ENCODE data around the gene BTBD2.

BTBD2 gene

DNA sequence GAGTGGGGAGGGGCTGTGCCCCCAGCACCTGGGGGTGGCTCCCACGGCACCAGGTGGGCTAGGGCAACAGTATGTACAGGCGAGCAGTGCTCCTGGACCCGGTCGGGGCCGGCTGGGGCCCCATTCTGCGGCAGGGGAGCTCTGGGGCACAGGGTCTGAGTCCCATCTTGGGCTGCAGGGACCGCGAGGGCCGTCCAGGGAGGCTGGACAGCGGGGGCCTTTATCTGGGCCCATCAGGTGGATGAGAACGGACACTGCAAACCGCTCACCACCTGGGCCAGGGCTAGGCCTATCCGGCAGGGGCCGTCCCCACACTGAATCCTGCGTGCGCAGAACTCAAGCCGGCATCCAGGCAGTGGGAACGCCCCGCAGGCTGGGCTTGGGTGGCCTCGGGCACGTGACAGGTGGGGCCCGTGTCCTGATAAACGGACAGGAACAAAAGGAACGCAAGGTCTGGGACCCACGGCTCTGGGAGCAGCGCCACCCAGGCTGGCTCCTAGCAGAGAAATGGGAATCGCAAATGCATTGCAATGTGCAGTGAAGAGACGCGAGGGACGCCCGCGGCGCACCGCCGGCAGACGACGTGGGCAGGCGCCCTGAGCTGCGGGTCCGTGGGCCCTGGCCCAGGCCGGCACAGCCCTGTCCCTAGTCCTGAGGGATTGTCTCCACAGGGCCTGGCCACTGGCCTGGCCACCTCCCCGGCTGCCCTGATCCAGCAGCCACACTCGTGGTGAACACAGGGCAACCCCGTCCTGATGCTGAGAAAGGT is 29.7 kb downstream of the BTBD2 start:
- DNase-seq (ENCODE audit: low spot score): no peak

DNA sequence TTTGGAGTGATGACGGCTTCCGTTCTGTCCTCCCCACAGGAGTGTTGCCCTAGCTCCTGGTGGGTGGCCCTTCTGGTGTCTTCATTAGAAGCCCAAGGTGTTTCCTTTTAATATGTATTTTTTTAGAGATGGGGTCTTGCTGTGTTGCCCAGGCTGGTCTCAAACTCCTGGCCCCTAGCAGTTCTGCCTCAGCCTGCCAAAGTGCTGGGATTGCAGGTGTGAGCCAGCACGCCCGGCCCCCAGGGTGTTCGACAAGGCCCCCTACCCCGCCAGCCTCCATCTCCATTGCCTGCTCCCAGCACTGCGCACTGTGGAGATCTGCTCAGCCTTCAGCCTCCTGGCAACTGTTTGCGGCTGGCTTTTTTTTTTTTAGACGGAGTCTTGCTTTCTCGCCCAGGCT is 31.2 kb downstream of the BTBD2 start:
- no peak for DNase-seq (ENCODE audit: low spot score)

DNA sequence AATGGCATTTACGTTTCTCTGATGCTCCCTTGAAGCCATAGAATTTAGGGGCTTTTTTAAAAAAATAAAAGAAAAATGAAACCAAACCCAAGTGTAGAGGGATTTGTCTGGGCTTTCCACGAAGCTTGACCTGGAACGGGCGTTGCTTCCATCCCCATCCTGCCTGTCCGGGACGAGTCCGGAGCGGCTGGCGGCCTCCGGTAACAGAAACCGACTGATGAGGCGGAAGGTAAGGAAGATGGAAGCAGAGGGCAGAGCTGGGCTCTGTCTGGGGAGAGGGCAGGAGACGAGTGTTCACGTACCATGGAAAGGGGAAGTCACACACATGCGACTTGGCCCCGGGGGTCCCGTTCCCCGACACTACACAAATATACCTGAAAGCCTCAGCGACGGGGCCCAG is 34.3 kb downstream of the BTBD2 start:
- DNase-seq (ENCODE audit: low spot score): no peak

DNA sequence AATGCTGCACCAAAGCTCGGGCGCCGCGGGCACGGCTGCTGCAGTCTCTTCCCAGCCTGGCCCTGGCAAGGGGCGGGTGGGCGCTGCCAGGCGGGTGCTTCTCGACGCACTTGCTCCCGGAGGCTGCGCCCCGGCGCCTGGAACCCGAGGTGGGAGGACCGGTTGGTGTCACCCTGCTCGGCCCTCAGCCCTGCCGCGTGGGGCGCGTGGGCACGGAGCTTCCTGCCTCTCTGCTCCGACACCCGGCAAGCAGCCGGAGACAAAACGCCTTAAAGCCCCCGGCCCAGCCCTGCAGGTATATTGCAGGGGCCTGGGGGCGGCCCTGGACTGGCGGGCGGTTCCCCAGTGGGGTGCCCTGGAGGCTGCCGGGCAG is 34.7 kb downstream of the BTBD2 start:
- DNase-seq (ENCODE audit: low spot score): no peak

DNA sequence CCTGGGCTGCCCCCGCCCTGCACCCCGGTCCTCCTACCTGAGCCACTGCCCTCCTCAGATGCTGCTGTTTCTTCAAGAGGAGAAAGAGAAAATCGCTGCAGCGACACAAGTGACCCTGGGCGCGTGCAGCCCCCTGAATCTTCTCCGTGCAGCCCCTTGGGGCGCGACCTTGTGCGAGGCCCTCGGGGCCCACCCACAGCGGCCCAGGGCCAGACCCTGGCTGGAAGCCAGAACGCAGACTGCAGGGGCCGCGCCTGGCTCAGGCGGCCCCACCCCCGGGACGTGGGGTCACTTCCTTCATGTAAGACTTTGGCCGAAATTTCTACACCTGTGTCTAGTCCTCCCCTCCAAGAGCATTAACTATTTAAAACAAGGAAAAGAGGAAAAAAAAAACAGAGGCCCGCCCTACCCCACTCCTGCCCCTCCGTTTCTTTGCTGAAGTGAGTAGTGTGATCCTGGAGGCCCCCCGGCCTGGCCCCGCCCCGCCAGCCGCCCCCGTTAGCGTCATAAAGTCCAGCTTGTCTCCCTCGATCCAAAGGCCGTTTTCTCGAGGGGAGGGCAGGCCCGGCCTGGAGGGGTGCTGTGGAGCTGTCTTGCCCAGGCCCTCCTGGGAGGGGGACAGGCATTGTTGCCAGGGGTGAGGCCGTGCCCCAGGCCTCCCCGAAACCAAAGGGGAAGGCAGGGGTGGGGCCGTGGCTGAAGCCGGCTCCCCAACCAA is 35.3 kb downstream of the BTBD2 start:
- DNase-seq (ENCODE audit: low spot score): no peak

DNA sequence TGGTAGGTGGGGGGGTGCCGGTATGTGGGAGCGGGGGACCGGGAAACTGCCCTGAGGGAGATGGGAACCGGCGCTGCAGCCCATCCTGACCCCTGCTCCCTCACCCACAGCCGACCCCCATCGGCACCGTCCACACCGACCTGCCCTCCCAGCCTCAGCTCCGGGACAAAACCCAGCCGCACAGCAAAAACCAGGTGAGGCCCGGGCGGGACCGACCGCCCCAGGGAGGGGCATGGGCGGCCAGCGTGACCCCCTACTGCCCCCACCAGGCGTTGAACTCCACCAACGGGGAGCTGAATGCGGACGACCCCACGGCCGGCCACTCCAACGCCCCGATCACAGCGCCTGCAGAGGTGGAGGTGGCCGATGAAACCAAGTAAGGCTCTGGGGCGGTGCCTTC is 35.9 kb downstream of the BTBD2 start:
- no peak for DNase-seq (ENCODE audit: low spot score)

DNA sequence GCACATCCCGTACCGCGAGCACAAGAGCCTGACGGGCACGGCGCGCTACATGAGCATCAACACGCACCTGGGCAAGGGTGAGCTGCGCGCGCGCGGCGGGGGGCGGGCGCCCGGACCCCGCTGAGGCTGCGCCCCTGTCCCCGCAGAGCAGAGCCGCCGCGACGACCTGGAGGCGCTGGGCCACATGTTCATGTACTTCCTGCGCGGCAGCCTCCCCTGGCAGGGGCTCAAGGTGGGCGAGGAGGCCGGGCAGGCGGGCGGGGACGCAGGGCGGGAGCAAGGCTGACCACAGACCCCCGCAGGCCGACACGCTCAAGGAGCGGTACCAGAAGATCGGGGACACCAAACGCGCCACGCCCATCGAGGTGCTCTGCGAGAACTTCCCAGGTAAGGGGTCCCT is 36.5 kb downstream of the BTBD2 start:
- DNase-seq (ENCODE audit: low spot score): no peak

DNA sequence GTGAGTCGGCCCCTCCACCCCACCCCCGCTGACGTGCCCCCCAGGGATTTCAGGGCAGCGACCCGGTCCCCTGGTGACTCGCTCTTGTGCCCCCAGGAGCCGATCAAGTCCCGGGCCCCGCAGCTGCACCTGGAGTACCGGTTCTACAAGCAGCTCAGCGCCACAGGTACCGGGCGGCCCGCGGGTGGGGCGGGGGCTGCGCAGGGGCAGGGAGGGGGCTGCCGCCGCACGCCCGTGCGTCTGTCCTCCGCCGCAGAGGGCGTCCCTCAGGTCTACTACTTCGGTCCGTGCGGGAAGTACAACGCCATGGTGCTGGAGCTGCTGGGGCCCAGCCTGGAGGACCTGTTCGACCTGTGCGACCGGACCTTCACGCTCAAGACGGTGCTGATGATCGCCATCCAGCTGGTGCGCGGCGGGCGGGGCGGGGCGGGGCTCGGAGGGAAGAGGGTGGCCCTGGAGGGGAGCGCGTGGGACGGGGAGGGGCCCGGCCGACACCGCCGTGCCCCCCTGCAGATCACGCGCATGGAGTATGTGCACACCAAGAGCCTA is 37.1 kb downstream of the BTBD2 start:
- no peak for DNase-seq (ENCODE audit: low spot score)

DNA sequence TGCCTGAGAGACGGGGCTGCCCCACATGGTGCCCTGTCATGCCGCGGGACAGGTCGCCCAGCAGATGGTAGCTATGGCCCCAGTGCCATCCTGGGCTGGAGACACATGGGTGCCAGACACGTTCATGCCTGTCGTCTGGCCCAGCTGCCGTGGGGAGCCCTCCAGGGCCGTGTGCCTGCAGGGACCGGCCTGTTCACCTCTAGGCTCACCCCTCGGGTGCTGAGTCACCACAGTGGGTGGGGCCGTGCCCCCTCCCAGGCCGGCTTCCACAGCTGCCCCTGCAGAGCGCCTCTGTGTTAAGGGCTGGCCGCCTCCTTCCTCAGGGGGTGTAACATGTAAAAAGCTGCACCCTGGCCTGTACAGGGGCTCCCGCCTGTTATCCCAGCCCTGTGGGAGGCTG is 38.4 kb downstream of the BTBD2 start:
- no peak for DNase-seq (ENCODE audit: low spot score)

DNA sequence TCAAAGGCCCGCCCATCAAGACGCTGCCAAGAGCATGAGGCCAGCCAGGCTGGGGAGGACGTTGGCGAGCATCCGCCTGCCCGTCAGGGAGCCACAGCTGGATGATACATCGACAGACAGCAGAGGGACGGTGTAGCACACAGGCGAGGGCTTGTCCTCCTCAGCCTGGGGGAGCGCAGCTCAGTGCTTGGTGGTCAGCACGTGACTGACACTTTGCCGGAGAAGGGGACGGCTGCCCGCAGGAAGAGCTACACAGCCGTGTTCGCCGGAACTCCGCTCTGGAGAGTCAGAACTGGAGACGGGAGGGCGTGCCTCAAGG is 40.4 kb downstream of the BTBD2 start:
- DNase-seq (ENCODE audit: low spot score): no peak

DNA sequence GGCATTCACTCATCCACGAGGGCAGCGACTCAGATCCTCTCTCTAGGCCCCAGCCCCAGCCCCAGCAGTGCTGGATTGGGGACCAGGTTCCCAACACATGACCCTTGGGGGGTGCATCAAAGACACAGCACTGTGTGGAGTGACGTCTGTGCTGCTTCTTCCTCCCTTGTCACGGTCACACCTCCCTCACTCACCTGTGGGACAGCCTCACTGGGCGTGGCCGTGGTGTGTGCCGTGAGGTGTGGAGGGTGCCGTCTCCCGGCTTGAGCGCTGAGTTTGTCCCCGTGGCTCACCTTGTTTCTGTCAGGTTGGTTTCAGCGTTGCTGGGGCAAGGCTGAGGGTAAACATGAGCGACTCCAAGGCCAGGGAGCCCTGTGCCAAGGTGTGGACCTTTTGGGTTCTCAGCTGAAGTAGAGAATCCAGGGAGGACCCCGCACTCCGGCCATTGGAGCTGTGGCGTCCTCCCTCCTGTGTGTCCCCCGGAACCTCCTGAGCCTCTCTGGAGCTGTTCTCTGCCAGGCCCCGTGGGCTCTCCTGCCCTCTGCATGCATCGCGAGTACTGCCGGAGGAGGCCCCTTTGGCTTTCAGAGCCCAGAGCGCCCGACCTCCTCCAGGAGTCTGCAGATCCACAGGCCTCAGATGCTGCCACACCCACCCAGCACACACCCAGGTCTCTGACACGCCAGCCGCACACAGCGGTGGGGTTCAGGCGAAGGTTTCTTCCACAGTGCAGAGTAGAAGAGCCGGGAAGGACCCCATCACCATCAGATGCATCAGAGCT is 40.9 kb downstream of the BTBD2 start:
- no peak for DNase-seq (ENCODE audit: low spot score)

DNA sequence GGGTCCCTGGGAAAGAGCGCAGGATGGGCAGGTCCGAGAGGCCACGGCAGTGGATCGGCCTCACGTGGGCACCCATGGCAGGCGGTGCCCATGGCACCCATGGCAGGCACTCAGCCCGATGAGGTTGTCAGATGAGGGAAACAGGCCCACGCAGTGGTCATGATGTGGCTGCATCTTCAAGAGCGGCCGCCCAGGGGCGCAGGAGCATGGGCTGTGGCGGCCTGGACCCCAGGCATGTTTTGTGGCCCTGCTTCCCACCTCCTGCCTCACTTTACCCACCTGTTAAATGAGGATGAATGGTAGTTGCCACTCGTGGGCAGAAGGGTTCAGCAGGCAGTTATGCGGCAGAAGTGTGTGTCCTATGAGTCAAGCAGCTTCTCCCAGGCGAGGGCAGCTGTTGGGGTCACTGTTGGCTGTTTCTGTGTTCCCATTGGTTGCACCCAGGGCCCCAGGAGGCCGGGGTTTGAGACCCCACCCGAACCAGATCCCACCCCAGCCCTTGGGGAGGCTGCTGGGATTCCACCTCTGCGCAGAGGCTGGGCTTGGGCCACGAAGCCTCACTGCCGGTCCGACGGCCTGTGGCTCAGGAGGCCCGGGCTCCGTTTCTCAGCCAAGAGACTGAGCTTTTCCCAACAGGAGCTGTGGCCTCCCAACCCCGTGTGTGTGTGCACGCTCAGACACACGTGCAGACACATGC is 44.6 kb downstream of the BTBD2 start:
- no peak for DNase-seq (ENCODE audit: low spot score)

DNA sequence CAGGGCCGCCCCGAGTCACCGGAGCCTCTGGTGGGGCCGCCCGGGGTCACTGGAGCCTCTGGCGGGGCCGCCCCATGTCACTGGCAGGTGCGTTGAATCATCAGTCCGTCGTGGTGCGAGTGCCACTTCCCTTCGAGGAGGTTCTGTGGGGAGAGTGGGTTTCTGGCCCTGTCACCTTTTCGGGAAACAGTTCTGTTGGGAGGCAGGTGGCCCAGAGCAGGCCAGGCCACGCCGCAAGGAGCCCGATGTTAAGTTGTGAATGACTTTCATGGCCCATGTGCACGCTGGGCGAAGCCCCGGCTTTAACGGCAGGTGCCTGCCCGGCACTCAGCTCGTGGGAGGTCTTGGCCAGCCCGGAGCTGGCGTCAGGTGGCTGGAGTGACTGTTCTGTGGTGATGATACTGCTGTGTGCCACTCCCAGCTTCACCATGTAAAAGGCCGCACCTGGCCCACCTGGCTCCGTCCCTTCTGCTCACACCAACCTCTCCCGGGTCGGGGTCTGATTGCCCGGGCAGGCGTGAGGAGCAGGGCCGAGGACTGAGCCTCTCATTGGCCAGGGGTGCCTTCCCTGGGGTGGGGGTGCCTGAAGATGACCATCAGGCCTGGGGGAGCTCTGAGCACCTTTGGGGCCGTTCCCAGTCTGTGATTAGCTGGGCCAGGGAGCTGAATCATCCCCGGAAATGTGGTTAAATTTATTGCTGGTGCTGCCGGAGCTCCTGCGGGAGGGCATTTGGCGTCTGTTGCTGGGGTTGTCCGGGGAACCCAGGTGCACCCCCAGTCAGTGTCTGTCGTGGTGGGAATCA is 45.3 kb downstream of the BTBD2 start:
- DNase-seq (ENCODE audit: low spot score): no peak

DNA sequence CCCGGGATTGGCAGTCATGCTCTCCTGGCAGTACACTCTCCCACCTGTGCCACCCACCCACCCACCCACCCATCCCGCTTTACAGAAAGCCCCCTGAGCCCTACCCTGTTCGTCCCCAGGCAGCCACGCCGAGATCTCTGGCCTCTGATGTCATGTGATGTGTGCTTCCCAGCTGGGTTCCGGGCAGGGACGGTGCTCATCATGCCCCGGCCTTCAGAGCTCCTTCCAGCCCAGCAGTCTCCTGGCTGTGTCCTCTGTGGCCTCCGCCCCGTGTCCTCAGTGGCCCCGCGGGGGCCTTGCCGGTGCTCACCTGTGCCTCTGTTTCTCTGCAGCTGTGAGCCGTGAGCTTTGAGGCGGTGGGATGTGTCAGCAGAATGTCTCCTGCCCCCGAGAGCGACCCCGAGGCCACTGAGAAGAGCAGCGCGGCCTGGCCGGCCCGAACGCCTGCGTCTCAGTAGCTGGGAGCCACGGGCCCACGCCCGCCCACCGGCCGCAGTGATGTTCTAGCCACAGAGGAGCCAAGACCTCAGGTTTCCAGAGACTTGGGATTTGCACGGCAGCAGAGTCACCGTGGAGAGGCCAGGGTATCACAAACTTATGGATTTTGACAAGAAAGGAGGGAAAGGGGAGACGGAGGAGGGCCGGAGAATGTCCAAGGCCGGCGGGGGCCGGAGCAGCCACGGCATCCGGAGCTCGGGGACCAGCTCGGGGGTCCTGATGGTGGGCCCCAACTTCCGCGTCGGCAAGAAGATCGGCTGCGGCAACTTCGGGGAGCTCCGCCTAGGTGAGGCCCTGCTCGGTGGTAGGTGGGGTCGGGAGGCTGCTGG is 46.1 kb downstream of the BTBD2 start:
- DNase-seq (ENCODE audit: low spot score): no peak

DNA sequence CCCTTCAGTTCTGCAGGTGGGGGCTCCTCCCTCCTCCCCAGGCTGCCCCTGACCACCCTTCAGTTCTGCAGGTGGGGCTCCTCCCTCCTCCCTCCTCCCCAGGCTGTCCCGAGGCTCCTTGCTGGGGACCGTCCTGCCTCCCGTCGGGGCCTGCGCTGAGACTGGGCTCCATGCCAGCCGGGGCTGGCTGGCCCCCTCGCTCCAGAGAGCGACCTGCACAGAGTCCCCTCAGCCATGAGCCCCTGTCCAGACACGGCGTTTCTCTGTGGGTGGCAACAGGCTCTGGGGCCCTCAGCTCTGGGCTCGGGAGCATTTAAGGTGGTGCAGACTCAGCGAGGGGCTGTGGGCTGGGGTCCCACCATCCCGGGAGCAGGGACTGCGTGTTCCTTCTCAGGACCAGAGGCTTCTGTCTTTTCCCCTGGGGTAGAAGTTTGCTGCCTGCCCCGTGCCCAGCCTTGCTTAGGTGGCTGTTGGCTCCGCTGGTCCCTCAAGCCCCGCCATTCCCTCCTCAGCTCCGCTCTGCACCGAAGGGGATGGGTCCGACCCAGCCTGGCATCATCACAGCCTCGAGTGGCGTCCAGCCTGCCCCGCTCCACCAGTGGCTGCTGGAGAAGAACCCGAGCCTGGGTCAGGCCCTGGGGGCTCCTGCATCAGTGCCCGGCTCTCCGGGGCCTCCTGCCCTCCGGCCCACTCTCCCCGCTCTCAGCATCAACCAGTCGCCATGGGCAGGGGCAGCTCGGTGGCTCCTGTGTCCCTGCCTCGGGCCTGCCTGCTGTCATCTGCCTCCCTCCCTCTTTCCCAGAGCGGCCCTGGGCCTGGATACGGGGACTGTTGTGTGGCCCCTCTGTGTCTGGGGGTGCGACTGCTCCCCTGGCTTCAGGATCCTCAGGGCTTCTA is 47.0 kb downstream of the BTBD2 start:
- no peak for DNase-seq (ENCODE audit: low spot score)

DNA sequence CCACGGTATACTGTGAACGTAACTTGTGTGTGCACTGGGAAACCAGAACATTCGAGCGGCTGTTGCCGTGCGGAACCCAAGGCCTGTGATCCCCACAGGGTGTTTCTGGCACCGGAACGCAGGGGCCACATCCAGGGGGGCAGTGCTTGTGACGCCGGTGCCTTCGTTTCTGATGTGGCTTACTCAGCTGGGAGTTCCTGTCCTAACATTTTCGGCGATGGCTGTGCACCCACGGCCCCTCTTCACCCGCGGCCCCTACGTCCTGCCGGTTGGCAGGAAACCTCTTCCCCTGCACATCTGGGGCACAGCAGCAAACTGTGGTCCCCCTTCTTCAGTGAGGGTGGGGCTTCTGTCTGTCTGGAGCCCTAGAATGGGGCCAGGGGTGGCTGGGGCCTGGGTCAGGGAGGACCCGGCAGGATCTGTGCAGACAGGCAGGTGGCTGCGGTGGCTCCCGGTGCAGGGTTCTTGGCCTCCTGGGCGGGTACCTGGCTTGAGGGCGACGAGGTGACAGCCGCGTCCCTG is 48.4 kb downstream of the BTBD2 start:
- no peak for DNase-seq (ENCODE audit: low spot score)

DNA sequence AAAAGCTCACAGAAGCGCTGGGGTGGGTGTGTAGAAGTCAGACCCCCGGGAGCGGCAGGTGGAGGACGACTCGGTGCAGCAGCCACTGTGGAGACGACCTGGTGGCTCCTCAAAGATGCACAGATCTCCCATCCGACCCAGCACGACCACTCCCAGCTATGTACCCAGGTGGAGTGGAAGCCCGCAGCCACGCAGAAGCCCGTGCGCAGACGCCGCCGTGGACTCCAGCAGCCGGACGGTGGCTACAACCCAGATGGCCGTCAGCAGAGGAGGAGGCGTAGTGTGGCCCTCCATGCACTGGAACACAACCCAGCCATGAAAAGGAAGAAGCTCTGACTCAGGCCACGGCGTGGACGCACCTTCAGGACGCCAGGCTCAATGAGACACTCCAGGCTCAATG is 52.8 kb downstream of the BTBD2 start:
- no peak for DNase-seq (ENCODE audit: low spot score)

DNA sequence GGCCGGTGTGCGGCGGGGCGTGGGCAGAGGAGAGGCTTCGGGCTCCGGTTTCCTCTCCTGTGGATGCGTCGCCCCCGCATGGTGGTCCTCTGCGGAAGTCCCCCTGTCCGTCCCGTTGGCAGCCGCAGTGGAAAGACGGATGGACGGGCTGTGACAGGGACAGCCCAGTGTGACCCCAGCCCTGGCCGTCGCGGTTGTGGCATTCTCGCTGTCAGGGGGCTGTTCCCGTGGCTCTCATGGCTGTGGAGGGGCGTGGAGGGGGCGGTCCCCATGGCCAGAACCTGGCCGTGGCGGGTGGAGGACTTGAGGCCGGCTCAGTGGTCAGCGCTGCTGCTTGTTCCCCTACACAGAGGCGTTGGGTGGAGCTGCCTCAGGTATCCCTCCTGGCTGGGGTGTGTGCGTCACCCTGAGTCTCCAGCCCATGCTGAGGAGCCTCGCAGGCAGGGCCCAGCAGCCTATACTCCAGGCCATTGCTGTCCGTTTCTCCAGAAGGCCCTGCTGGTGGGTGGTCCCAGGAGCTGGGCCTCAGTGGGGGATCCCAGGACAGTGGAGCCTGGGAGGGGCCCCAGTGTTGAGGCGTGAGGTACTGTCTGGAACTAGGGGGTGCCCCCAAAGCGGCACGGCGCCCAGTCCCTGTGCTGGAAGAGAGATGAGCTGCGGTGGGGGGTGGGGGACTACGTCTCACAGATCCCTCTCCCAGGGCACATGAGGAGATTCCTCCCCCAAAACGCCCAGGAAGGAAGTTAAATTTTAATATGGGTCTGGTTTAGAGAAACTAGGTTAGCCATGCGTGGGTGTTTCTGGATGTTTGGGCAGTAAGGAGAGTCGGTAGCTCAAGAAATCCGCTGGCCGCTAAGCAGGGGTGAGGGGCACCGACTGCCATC is 54.3 kb downstream of the BTBD2 start:
- no peak for DNase-seq (ENCODE audit: low spot score)
